Measurements from ENCODE around the gene TNNI3.
"Not testable (repeated sequence)": the region's sequence is repeated elsewhere in the genome, so short reads cannot be mapped to it uniquely, and the experiment has no call there.

Gene TNNI3

DNA sequence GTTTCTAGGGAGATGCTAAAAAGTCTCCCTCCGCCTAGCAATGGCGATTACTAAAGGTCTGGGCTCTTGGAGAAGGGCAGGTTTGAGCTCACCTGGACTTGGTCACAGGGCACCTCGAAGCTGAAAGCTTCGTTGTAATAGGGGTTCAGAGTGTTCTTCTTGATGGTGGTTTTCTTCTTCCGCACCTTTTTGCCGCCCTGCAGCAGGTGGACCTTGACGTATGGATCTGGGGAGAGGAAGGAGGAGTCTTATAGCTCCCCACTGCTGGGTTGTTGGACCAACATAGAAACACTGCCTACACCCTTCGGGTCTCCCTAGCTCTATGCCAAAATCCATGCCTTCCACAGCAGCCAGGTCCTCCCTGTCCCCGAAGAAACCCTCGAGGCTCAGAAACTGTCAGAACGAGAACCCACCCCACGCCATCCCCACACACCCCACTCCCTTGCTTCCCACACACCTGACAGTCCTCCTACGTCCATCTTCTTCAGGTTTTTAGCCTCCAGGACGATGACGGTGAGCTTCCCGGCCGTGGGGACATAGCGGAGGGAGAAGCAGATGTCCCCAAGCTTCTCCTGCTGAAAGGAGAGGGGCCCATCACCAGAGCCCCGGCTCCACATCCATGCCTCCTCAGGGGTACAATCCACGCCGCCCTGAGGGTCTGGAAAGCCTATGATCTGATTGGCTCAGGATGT lies 17.0 kb upstream of the TNNI3 start:
- peaks cover 100% of the 10 kb centered on the region for H3K27me3 Mint-ChIP-seq (ENCODE audit: low read depth)
- peaks cover 5% of the 10 kb centered on the region for H3K9me3 Mint-ChIP-seq
- peak overlapping the region in 2 of 3 experiments; percentile 69 to 80 for H3K4me3 Mint-ChIP-seq
- TF ChIP-seq, protein P1, sequence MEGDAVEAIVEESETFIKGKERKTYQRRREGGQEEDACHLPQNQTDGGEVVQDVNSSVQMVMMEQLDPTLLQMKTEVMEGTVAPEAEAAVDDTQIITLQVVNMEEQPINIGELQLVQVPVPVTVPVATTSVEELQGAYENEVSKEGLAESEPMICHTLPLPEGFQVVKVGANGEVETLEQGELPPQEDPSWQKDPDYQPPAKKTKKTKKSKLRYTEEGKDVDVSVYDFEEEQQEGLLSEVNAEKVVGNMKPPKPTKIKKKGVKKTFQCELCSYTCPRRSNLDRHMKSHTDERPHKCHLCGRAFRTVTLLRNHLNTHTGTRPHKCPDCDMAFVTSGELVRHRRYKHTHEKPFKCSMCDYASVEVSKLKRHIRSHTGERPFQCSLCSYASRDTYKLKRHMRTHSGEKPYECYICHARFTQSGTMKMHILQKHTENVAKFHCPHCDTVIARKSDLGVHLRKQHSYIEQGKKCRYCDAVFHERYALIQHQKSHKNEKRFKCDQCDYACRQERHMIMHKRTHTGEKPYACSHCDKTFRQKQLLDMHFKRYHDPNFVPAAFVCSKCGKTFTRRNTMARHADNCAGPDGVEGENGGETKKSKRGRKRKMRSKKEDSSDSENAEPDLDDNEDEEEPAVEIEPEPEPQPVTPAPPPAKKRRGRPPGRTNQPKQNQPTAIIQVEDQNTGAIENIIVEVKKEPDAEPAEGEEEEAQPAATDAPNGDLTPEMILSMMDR (IDR thresholded peaks at IDR 0.05; ENCODE audit: unreplicated experiment in 3 of 3): no peak
- H3K36me3 Mint-ChIP-seq (ENCODE audit: low read depth): no peaks in the 10 kb centered on the region
- H3K4me1 Mint-ChIP-seq: peaks cover 7% of the 10 kb centered on the region
- H3K27ac Mint-ChIP-seq: no peak overlapping the region

DNA sequence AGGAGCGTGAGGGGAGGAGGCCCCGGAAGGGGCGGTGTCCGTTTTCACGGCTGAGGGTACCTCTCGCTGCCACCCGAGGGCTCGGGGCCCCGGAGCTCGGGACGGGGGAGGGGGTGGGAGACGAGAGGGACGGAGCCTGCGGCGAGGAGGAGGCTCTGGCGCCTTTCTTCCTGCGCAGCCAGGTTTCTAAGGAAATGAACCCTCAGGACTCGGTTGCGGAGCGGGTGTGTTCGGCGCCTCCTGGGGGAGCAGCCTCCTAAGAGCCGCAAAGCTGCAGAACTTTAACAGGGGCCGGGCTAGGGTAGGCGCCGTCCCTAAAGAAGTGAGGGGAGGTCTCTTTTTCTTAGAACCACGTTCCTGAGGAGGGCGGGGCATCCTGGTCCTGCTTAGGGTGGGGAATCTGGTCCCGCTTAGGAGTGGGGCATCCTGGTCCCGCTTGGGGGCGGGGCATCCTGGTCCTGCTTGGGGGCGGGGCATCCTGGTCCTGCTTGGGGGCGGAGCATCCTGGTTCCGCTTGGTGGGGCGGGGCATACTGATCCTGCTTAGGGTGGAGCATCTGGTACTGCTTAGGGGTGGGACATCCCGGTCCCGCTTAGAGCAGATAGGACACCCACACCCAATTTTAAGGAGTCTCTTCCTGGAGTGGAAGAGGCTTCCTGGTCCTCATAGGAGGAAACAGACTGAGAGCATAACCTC lies 16.3 kb upstream of the TNNI3 start:
- Mint-ChIP-seq H3K27me3 (ENCODE audit: low read depth) (peaks cover 100% of the 10 kb centered on the region), H3K27ac (no peak overlapping the region), H3K9me3 (peaks cover 5% of the 10 kb centered on the region), H3K4me1 (peaks cover 7% of the 10 kb centered on the region), H3K36me3 (ENCODE audit: low read depth) (no peaks in the 10 kb centered on the region), H3K4me3 (peak overlapping the region; percentile 69 to 80 (median 74))
- TF ChIP-seq, protein P1 (IDR thresholded peaks at IDR 0.05; ENCODE audit: unreplicated experiment in 3 of 3): no peak

DNA sequence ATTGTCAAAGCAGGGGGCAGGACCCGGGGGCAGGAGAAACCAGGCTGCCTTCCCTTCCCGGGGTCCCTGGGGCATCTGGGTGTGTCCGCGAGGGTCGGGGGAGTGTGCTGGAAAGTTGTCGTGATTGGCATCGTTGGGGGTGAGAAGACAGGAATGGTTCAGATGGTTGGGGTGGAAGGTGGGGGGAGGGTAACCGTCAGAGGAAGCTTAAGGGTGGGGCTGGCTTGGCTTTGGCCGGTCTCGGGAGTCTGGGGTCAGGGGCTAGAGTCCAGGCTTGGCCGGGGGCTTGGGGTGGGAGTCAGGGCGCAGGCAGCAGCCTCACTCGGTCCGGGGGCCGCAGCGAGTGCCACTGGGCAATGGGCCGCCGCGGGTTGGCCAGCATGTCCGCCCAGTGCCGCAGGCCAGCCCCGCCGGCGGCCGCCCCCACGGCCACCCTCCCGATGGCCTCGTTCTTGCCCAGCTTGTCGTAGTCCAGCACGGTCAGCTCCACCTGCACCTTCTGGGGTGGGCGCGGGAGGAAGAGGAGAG lies 15.7 kb upstream of the TNNI3 start:
- H3K9me3 Mint-ChIP-seq: peaks cover 5% of the 10 kb centered on the region
- peak overlapping the region; percentile 69 to 80 (median 74) for H3K4me3 Mint-ChIP-seq
- TF ChIP-seq, protein P1 (IDR thresholded peaks at IDR 0.05; ENCODE audit: unreplicated experiment in 3 of 3): no peak
- no peak overlapping the region for H3K27ac Mint-ChIP-seq
- no peaks in the 10 kb centered on the region for H3K36me3 Mint-ChIP-seq (ENCODE audit: low read depth)
- H3K4me1 Mint-ChIP-seq: peaks cover 7% of the 10 kb centered on the region
- H3K27me3 Mint-ChIP-seq (ENCODE audit: low read depth): peaks cover 95% of the 10 kb centered on the region

DNA sequence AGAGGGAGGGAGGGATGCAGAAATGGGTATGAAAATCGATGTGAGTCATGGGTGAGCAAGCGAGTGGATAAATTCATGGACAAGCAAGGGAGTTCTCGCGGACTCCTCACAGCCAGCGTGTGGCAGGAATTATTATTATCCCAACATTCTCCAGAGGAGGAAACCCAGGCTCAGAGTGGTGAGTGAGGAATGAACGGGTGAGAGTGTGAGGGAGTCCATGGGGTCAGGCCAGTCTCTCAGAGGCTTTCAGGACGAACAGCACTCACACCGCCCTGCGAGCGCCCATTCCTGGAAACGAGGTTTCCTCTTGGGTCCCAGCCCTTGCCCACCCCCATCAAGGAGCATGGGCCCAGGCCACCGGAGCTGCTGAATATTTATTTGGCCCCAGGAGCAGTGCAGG lies 15.2 kb upstream of the TNNI3 start:
- Mint-ChIP-seq H3K4me3 (peak overlapping the region; percentile 66 to 80 (median 68)), H3K27ac (no peak overlapping the region), H3K27me3 (ENCODE audit: low read depth) (peaks cover 93% of the 10 kb centered on the region), H3K4me1 (peaks cover 7% of the 10 kb centered on the region), H3K36me3 (ENCODE audit: low read depth) (no peaks in the 10 kb centered on the region), H3K9me3 (peaks cover 5% of the 10 kb centered on the region)
- TF ChIP-seq, protein P1 (IDR thresholded peaks at IDR 0.05; ENCODE audit: unreplicated experiment in 3 of 3): no peak

GRCh38 chr19:55172318-55172717 lies 14.8 kb upstream of the TNNI3 start:
- Mint-ChIP-seq H3K27me3 (ENCODE audit: low read depth) (peaks cover 93% of the 10 kb centered on the region), H3K4me3 (peak overlapping the region; percentile 66 to 80 (median 68))
- H3K27ac Mint-ChIP-seq; H3K9me3 Mint-ChIP-seq; H3K4me1 Mint-ChIP-seq; H3K36me3 Mint-ChIP-seq (ENCODE audit: low read depth): not testable (repeated sequence)

- peaks cover 93% of the 10 kb centered on the region for H3K27me3 Mint-ChIP-seq (ENCODE audit: low read depth)
Observed at GRCh38 chr19:55171440-55171839, 13.9 kb upstream of the TNNI3 start.

More at GRCh38 chr19:55171440-55171839, 13.9 kb upstream of the TNNI3 start:
- TF ChIP-seq, protein P1 (IDR thresholded peaks at IDR 0.05; ENCODE audit: unreplicated experiment in 3 of 3): no peak
- peaks cover 7% of the 10 kb centered on the region for H3K4me1 Mint-ChIP-seq
- H3K27ac Mint-ChIP-seq: no peak overlapping the region
- peak overlapping the region; percentile 11 to 80 (median 48) for H3K4me3 Mint-ChIP-seq
- H3K9me3 Mint-ChIP-seq: peaks cover 3% of the 10 kb centered on the region
- no peaks in the 10 kb centered on the region for H3K36me3 Mint-ChIP-seq (ENCODE audit: low read depth)
